Hepatocyte (in vitro differentiated cells): ENCODE data around the gene CBX7.

Experiments used
- EZH2 ChIP-seq: fragments of 200-600 bp; sonication (generic); IDR thresholded peaks from 2 replicates; pipeline ENCODE4 v1.6.1; 2016; ENCODE audit warnings: antibody characterized with exemption, mild to moderate bottlenecking, borderline replicate concordance
- EZH2phosphoT487 ChIP-seq: fragments of 200-600 bp; sonication (generic); IDR thresholded peaks from one replicate; pipeline ENCODE4 v1.6.1; 2018; ENCODE audit warnings: antibody characterized with exemption, mild to moderate bottlenecking, low read depth, moderate library complexity; ENCODE audit not compliant: unreplicated experiment, severe bottlenecking
- TF ChIP-seq, protein P1 (sequence below): fragments of 200-600 bp; sonication (generic); IDR thresholded peaks from 2 replicates; pipeline ENCODE4 v1.5.1; 2016; ENCODE audit warnings: antibody characterized with exemption, mild to moderate bottlenecking; ENCODE audit not compliant: poor library complexity

GRCh38 chr22:39169797-39170466, 17.5 kb upstream of the CBX7 start:
- TF ChIP-seq, protein P1, sequence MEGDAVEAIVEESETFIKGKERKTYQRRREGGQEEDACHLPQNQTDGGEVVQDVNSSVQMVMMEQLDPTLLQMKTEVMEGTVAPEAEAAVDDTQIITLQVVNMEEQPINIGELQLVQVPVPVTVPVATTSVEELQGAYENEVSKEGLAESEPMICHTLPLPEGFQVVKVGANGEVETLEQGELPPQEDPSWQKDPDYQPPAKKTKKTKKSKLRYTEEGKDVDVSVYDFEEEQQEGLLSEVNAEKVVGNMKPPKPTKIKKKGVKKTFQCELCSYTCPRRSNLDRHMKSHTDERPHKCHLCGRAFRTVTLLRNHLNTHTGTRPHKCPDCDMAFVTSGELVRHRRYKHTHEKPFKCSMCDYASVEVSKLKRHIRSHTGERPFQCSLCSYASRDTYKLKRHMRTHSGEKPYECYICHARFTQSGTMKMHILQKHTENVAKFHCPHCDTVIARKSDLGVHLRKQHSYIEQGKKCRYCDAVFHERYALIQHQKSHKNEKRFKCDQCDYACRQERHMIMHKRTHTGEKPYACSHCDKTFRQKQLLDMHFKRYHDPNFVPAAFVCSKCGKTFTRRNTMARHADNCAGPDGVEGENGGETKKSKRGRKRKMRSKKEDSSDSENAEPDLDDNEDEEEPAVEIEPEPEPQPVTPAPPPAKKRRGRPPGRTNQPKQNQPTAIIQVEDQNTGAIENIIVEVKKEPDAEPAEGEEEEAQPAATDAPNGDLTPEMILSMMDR = no peak
- TF ChIP-seq EZH2 (no peak), EZH2phosphoT487 (no peak)
